MG63 (cell line): ENCODE measurements around the gene ZFR. TPM values are rescaled to one million over a fixed set of nuclear protein-coding genes. Genes with fewer than 3 reads are reported as not detected.
"Not testable (repeated sequence)": the region's sequence is repeated elsewhere in the genome, so short reads cannot be mapped to it uniquely, and the experiment has no call there.

Experiments
- DNase-seq: peaks from one replicate; pipeline ENCODE4 v3.0.0-alpha.2; 2020
- H3K27me3 ChIP-seq: fragments of 250-450 bp; sonication (Bioruptor Pico); 2 replicates; pipeline ENCODE4 v1.5.1; 2020; ENCODE audit warnings: mild to moderate bottlenecking, moderate library complexity
- H3K36me3 ChIP-seq: fragments of 250-450 bp; sonication (Bioruptor Pico); 2 replicates; pipeline ENCODE4 v1.5.1; 2020; ENCODE audit warnings: mild to moderate bottlenecking, moderate library complexity
- H3K4me3 ChIP-seq: fragments of 250-450 bp; sonication (Bioruptor Pico); 2 replicates; pipeline ENCODE4 v1.5.1; 2020; ENCODE audit warnings: mild to moderate bottlenecking, moderate library complexity
- H3K9me3 ChIP-seq: fragments of 250-450 bp; sonication (Bioruptor Pico); 2 replicates; pipeline ENCODE4 v1.5.1; 2020; ENCODE audit warnings: mild to moderate bottlenecking, moderate library complexity
- total RNA-seq: library from RNA; depleted of rRNA; stranded (reverse); fragments of >200 nt; shearing (Covaris generic); gene quantifications from 2 replicates; pipeline ENCODE4 v1.2.3, GENCODE V29; 2014; ENCODE audit warnings: low replicate concordance

ZFR gene
- total RNA-seq, 1 experiment from 2014 or later, result 62.7 TPM

GRCh38 chr5:32323741-32324140, 120.8 kb downstream of the ZFR start:
- H3K27me3 ChIP-seq, result no peaks in the 10 kb centered on the region
- DNase-seq, result no peak
- no peaks in the 10 kb centered on the region for H3K36me3 ChIP-seq
- H3K4me3 ChIP-seq, result no peak overlapping the region
- H3K9me3 ChIP-seq, result no peaks in the 10 kb centered on the region

DNA sequence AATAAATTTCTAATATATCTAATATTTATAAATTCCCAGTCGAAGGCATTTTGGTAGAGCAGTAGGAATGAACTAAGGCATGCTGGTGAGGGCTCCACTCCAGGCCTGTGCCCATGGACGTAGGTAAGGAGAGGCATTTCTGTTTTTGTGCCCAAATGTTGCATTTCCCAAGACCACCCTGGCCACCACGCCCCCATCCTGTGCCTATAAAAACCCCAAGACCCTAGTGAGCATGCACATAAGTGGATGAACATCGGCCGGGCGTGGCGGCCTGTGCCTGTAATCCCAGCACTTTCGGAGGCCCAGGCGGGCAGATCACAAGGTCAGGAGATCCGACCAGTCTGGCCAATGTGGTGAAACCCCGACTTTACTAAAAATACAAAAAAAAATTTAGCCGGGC, 121.7 kb downstream of the ZFR start:
- no peaks in the 10 kb centered on the region for H3K27me3 ChIP-seq
- H3K9me3 ChIP-seq, result no peaks in the 10 kb centered on the region
- no peak overlapping the region for H3K4me3 ChIP-seq
- no peaks in the 10 kb centered on the region for H3K36me3 ChIP-seq
- DNase-seq, result no peak

- H3K9me3 ChIP-seq, H3K4me3 ChIP-seq, H3K27me3 ChIP-seq, H3K36me3 ChIP-seq, DNase-seq: not testable (repeated sequence)
Observed at GRCh38 chr5:32321787-32322186, 122.8 kb downstream of the ZFR start.

DNA sequence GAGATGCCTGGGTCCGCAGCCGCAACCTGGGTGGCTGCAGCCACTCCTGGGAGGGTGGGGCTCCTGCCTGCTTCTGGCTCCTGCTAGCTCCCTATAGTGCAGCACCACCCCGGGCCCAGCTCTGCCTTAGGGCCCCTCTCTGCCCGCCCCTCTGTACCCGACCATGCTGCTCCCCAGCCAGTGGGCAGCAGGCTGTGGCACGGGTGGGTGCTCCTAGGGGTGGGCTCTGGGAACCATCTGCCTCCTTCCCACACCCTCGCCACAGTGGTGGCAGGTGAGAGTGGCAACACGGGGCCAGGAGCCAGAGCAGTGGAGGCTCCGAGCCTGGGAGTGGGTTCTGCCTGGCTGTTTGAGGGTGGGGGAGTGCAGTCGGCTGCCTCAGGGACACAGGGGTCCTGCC, 124.0 kb downstream of the ZFR start:
- no peaks in the 10 kb centered on the region for H3K9me3 ChIP-seq
- DNase-seq, result no peak
- H3K4me3 ChIP-seq, result no peak overlapping the region
- no peaks in the 10 kb centered on the region for H3K36me3 ChIP-seq
- H3K27me3 ChIP-seq, result no peaks in the 10 kb centered on the region

DNA sequence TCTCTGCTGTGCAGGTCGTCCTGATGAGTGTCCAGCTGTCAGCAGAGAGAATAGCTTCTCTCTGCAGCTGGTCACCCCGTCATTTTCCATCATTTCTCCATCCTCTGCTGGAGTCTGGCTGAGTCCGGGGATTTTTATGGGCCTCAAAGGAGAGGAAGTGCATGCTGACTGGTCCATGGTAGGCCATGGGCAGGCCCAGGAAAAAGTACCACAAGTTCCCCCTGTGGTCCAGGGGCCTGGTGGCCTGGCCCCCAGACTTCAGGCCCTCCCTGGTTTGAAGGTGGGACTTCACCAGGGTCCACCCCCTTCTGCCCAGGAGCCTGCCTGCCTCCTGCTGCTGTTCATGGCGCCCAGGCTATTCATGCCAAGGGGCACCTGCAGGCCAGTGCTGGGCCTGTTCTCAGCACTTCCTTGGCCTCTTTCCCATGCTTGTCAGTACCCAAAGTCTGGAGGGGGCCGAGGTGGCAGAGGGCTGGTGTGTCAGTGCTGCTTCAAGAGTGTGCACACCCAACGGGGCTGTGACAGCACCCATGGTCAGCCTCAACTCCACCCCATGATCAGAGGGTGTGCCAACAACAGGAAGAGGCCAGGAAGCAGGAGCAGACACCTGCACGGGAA, 124.5 kb downstream of the ZFR start:
- no peaks in the 10 kb centered on the region for H3K36me3 ChIP-seq
- no peaks in the 10 kb centered on the region for H3K9me3 ChIP-seq
- H3K27me3 ChIP-seq, result no peaks in the 10 kb centered on the region

DNA sequence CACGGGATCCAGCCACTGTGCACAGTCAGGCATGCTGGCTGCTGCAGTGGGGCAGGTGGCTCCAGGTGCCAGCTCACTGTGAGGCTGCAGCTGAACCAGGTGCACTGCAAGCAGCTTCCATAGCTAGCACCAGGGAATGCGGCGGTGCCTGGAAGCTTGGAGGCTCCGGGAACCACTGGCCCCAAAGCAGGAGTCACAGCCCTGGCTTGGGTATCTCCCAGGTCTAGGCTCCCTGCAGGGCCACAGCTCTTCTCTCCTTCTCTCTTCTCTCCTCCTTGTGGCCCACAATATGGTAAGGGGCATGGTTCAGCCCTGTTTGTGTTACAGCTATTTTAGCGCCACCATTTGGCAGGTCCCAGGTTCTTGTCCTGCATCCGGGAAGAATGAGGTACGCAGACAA, 125.1 kb downstream of the ZFR start:
- Histone ChIP-seq H3K4me3 (no peak overlapping the region), H3K9me3 (no peaks in the 10 kb centered on the region), H3K36me3 (no peaks in the 10 kb centered on the region), H3K27me3 (no peaks in the 10 kb centered on the region)
- no peak for DNase-seq

More for the DNA sequence above, 124.5 kb downstream of the ZFR start:
- DNase-seq, result no peak
- H3K4me3 ChIP-seq, result no peak overlapping the region

- H3K9me3 ChIP-seq, result no peaks in the 10 kb centered on the region
- peak; percentile 37 for DNase-seq
Observed at GRCh38 chr5:32317041-32317440, 127.5 kb downstream of the ZFR start.

DNA sequence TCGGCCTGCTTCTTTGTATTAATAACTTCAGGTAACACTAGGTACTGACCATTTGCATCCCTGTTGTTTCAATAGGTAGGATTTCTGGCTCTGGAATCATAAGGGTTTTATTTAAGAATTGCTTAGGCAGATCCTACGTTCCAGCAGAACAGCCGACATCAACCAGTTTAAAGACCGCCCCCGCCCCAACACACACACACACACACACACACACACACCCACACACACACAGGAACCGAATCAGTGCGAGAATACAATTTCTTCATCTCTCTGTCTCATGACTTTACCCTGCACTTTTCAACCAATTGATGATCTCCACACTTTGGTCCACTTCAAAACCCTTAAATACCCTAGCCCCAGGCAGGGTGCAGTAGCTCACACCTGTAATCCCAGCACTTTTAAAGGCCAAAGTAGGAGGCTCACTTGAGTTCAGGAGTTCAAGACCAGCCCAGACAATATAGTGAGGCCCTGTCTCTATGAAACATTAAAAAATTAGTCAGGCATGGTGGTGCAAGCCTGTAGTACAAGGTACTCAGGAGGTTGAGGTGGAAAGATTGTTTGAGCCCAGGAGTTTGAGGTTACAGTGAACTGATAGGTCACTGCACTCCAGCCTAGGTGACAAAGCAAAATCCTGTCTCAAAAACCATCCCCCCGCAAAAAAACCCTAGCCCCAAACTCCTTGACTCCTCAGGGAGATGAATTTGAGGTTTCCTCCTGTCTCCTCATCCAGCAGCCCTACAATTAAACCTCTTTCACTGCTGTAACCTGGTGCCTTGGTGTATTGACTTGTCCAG, 129.1 kb downstream of the ZFR start:
- no peak for DNase-seq
- H3K36me3 ChIP-seq, result no peaks in the 10 kb centered on the region; the same call in none of the 2 replicates
- no peaks in the 10 kb centered on the region for H3K27me3 ChIP-seq
- H3K9me3 ChIP-seq, result no peaks in the 10 kb centered on the region
- H3K4me3 ChIP-seq, result no peak overlapping the region

More at GRCh38 chr5:32317041-32317440, 127.5 kb downstream of the ZFR start:
- Histone ChIP-seq H3K36me3 (no peaks in the 10 kb centered on the region), H3K27me3 (no peaks in the 10 kb centered on the region), H3K4me3 (no peak overlapping the region)

DNA sequence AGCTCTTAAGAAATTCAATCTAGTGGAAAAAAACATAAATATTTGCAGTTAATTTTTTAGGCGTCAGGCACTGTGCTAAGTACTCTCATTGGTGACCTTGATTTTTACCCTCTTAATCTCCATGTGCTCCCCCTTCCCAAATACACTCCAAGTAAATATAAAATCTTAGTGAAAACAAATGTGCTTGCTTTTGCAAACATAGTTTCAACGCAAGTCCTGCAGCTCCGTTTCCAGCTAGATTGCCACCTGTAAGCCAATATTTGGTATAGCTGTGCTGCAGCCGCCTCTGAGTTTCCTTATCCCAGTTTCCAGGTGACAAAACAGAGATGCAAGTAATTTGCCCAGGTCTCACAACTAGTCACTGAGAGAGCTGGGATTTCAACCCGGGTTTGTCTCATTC, 129.9 kb downstream of the ZFR start:
- Histone ChIP-seq H3K4me3 (no peak overlapping the region), H3K27me3 (no peaks in the 10 kb centered on the region), H3K9me3 (no peaks in the 10 kb centered on the region), H3K36me3 (no peaks in the 10 kb centered on the region; the same call in none of the 2 replicates)
- no peak for DNase-seq

- not testable (repeated sequence) for H3K36me3 ChIP-seq, H3K4me3 ChIP-seq, H3K27me3 ChIP-seq, H3K9me3 ChIP-seq, DNase-seq
Observed at GRCh38 chr5:32314152-32314488, 130.4 kb downstream of the ZFR start.

- DNase-seq, result peak; percentile 99
- Histone ChIP-seq H3K4me3 (peak within 1 kb of the TSS; percentile 71), H3K9me3 (no peaks in the 10 kb centered on the region), H3K36me3 (peaks cover 3% of the 10 kb centered on the region), H3K27me3 (no peaks in the 10 kb centered on the region)
Observed at GRCh38 chr5:32312595-32313332, 131.8 kb downstream of the ZFR start, which contains the start of gene MTMR12. MTMR12 (minus strand) TSS chr5:32312939; CDS start chr5:32312838, 101 bp downstream.

DNA sequence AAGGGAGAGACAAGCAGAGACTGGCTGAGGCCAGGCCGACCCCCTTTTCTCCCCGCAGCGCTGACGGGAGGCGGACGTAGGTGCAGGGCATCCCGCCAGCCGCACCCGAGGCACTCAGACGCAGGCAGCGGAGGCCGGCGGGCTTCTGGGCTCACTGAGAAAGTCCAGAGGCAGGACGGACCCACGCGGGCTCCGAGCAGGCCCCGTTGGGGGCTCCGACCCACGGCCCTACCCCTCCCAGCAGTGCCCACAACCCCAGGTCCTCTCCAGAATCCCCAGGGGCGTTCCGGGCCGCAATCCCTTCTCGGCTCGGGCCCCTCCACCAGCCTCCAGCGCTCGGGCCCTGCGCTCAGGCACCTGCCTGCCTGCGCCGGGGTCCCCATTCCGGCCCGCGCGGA, 132.3 kb downstream of the ZFR start:
- Histone ChIP-seq H3K9me3 (no peaks in the 10 kb centered on the region), H3K4me3 (peak overlapping the region; percentile 71), H3K27me3 (no peaks in the 10 kb centered on the region), H3K36me3 (peaks cover 3% of the 10 kb centered on the region)
- peak; percentile 72 for DNase-seq

GRCh38 chr5:32311404-32312196, 132.9 kb downstream of the ZFR start:
- DNase-seq, result no peak
- H3K36me3 ChIP-seq, result peaks cover 3% of the 10 kb centered on the region
- H3K9me3 ChIP-seq, result no peaks in the 10 kb centered on the region

GRCh38 chr5:32309761-32310160, 134.8 kb downstream of the ZFR start:
- no peak for DNase-seq
- no peak overlapping the region for H3K4me3 ChIP-seq
- H3K27me3 ChIP-seq, result no peaks in the 10 kb centered on the region
- H3K36me3 ChIP-seq, result peaks cover 3% of the 10 kb centered on the region
- no peaks in the 10 kb centered on the region for H3K9me3 ChIP-seq

More at GRCh38 chr5:32311404-32312196, 132.9 kb downstream of the ZFR start:
- Histone ChIP-seq H3K4me3 (peak overlapping the region; percentile 71), H3K27me3 (no peaks in the 10 kb centered on the region)

GRCh38 chr5:32308946-32309345, 135.6 kb downstream of the ZFR start:
- Histone ChIP-seq H3K27me3 (no peaks in the 10 kb centered on the region), H3K36me3 (peaks cover 3% of the 10 kb centered on the region), H3K4me3 (no peak overlapping the region), H3K9me3 (no peaks in the 10 kb centered on the region)
- DNase-seq, result no peak

- Histone ChIP-seq H3K9me3 (no peaks in the 10 kb centered on the region), H3K4me3 (no peak overlapping the region)
- no peak for DNase-seq
Observed at GRCh38 chr5:32307769-32308194, 136.8 kb downstream of the ZFR start.

More at GRCh38 chr5:32307769-32308194, 136.8 kb downstream of the ZFR start:
- Histone ChIP-seq H3K27me3 (no peaks in the 10 kb centered on the region), H3K36me3 (peaks cover 3% of the 10 kb centered on the region)
